Cardiac fibroblast (primary cell): Measurements from ENCODE around the gene KDR.

ENCODE experiments used
- DNase-seq, 2 donors: peaks; one replicate each; pipeline versions ENCODE4 v3.0.0 to v3.0.0-alpha.2; 2010; ENCODE audit warnings: low read depth in 2 of 2
- H3K4me3 ChIP-seq, 2 donors: replicated peaks in 1 of 2; 1 replicate in 1 of 2; 2 replicates in 1 of 2; pipeline ENCODE4 v1.5.1; 2011; ENCODE audit warnings: low read depth in 2 of 2, low read length in 2 of 2, mild to moderate bottlenecking in 2 of 2, moderate library complexity in 1 of 2
- CTCF ChIP-seq: IDR thresholded peaks from one replicate; pipeline ENCODE4 v1.5.1; 2011; ENCODE audit warnings: low read depth, mild to moderate bottlenecking, low read length, inconsistent platforms

Gene KDR

GRCh38 chr4:55098456-55099204 is 26.8 kb downstream of the KDR start:
- TF ChIP-seq CTCF, result no peak
- DNase-seq, result no peak
- H3K4me3 ChIP-seq, result no peak overlapping the region

GRCh38 chr4:55096619-55097018 is 28.8 kb downstream of the KDR start:
- no peak for TF ChIP-seq CTCF
- no peak overlapping the region for H3K4me3 ChIP-seq
- no peak for DNase-seq

- no peak for DNase-seq
- no peak overlapping the region for H3K4me3 ChIP-seq
- TF ChIP-seq CTCF, result no peak
Measured at GRCh38 chr4:55096045-55096444, 29.4 kb downstream of the KDR start.

GRCh38 chr4:55092504-55092903 is 32.9 kb downstream of the KDR start:
- TF ChIP-seq CTCF, result no peak
- no peak for DNase-seq
- no peak overlapping the region for H3K4me3 ChIP-seq

GRCh38 chr4:55089916-55090315 is 35.5 kb downstream of the KDR start:
- no peak for DNase-seq
- TF ChIP-seq CTCF, result no peak
- no peak overlapping the region for H3K4me3 ChIP-seq

- no peak for TF ChIP-seq CTCF
- DNase-seq, result no peak
- no peak overlapping the region for H3K4me3 ChIP-seq
Measured at GRCh38 chr4:55087913-55088260, 37.5 kb downstream of the KDR start.
